ENCODE results near the gene SPARCL1. TPM values are rescaled to one million over a fixed set of nuclear protein-coding genes. Genes with fewer than 3 reads are reported as not detected.

The SPARCL1 gene
- total and polyA plus RNA-seq, 9 of the 15 experiments (the other 6 are each of a cell fraction or from before 2014, with no cell fraction given) = 0.03 to 0.71 (median 0.05) TPM; not detected in 3

GRCh38 chr4:87500092-87500462 lies 29.1 kb downstream of the SPARCL1 start (continued):
- TF ChIP-seq ZBTB49 (CRISPR knock-in tag; IDR thresholded peaks at IDR 0.05; ENCODE audit: borderline replicate concordance) (no peak), ZSCAN32 (CRISPR knock-in tag; IDR thresholded peaks at IDR 0.05) (no peak), ZNF551 (CRISPR knock-in tag; IDR thresholded peaks at IDR 0.05) (no peak), ILF3 (IDR thresholded peaks at IDR 0.05; ENCODE audit: borderline replicate concordance) (no peak), NUFIP1 (IDR thresholded peaks at IDR 0.05; ENCODE audit: partially characterized antibody) (no peak)

GRCh38 chr4:87499403-87500091 lies 29.6 kb downstream of the SPARCL1 start:
- ChIA-PET CTCF (ENCODE audit: low intra/inter-chr PET ratio) (no interaction called here), POLR2A (interaction anchor here (0.6 to 1.6 kb wide), 2 partner anchors 15 to 28 kb away, joined by 3 read pairs; no protein-coding TSS in a partner anchor)
- no peak overlapping the region for H3K9ac ChIP-seq (ENCODE audit: insufficient read depth in 1 of 2, low read depth in 2 of 2, low read length in 2 of 2)
- no peaks in the 10 kb centered on the region for H3K79me2 ChIP-seq (ENCODE audit: control insufficient read depth, insufficient read depth, low read length)
- no peaks in the 10 kb centered on the region for H4K20me1 ChIP-seq (replicated peaks; ENCODE audit: control insufficient read depth, insufficient read depth, low read length)
- no peaks in the 10 kb centered on the region for H3K9me1 ChIP-seq (ENCODE audit: control insufficient read depth, insufficient read depth, low read length)
- no peak for ATAC-seq
- H3K27me3 ChIP-seq (ENCODE audit: control insufficient read depth in 2 of 2, insufficient read depth in 2 of 2, low read length in 2 of 2) = no peaks in the 10 kb centered on the region; a peak in 1 of 5 replicates
- BruUV-seq (replicated peaks) = no TSS peak
- no peaks in the 10 kb centered on the region for H3K36me3 ChIP-seq (ENCODE audit: control insufficient read depth, insufficient read depth, low read length)
- no peaks in the 10 kb centered on the region for H3K4me1 ChIP-seq (replicated peaks in 1 of 2; ENCODE audit: control insufficient read depth in 2 of 2, insufficient read depth in 2 of 2, low read length in 2 of 2)
- no peak for FAIRE-seq
- in situ Hi-C loops (cut with MboI) = no loop called here
- 23% methylated on average over 7 of the region's 7 CpGs for WGBS (ENCODE audit: insufficient coverage, low coverage, missing lambda C conversion rate)
- H3K9me3 ChIP-seq (replicated peaks; ENCODE audit: control insufficient read depth, insufficient read depth, low read depth, low read length) = no peaks in the 10 kb centered on the region
- no peak overlapping the region for H3K4me2 ChIP-seq (ENCODE audit: insufficient read depth, low read length)
- H3K4me3 ChIP-seq = no peak overlapping the region
- no peak overlapping the region for H2AFZ ChIP-seq (ENCODE audit: low read depth, low read length)
- intact Hi-C loops (cut with micrococcal nuclease) = loop anchor here (5.0 to 10.0 kb wide), 2 partner anchors 348 to 715 kb away; no protein-coding TSS in a partner anchor
- DNase-seq (ENCODE audit: extremely low read depth in 1 of 4, low spot score in 3 of 4) = no peak
- H3K27ac ChIP-seq (ENCODE audit: extremely low read depth, low read depth, low read length) = no peak overlapping the region
- TF ChIP-seq ZNF586 (CRISPR knock-in tag; conservative IDR thresholded peaks at IDR 0.05) (no peak), MLX (CRISPR knock-in tag; conservative IDR thresholded peaks at IDR 0.05) (no peak), CUX1 (CRISPR knock-in tag; IDR thresholded peaks at IDR 0.05) (no peak), HDAC6 (IDR thresholded peaks at IDR 0.05; ENCODE audit: low read depth, low read length) (no peak)

All from K562 (cell line).